Endometrial microvascular endothelial cells (primary cell): ENCODE measurements around the gene FAM168B. TPM values are rescaled to one million over a fixed set of nuclear protein-coding genes. Genes with fewer than 3 reads are reported as not detected.
"Not testable (repeated sequence)": the region's sequence is repeated elsewhere in the genome, so short reads cannot be mapped to it uniquely, and the experiment has no call there.

Experiments
- in situ Hi-C: cut with HindIII; loops from 2 replicates; pipeline ENCODE4 v1.10.0; 2017; ENCODE audit warnings: low sequenced_read_pairs, low pct_unique_long_range_greater_than_20kb; ENCODE audit errors: inconsistent ontology term
- total RNA-seq: library from RNA; depleted of rRNA; stranded (reverse); fragments of >200 nt; gene quantifications from one replicate; pipeline ENCODE4 v1.2.3, GENCODE V29; 2015; ENCODE audit errors: inconsistent ontology term

The FAM168B gene
- total RNA-seq = 97.1 TPM

DNA sequence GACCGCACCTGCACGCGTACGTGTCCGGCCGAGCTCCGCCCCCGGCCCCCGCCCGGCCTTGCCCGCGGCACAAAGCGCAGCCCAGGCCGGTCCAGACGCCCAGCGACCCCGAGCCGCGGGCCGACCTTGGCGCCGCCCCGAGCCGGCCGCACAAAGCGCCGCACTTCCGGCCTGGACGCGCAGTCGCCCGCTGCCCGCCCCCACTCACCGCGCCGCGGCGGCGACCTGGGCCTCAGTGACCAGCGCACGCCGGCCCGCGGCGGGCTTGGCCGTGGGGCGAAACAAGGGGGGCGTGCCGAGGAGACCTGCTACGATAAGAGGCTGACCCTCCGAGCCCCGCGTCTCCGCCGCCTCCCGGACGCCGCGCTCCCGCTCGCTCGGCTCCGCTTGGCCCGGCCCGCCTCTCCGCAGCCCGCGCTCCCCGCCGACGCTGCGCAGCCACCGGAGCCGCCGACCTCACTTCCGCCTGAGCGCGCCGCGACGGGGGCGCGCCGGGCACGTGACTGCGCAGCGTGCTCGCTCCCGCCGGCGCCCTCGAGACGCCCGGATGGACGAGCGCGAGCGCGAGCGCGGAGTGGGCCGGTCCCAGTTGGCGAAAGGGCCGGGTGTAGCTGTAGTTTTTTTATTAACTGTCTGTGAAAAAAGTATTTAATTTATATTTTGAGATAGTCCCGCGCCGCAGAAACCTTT lies at the start of gene FAM168B:
FAM168B (minus strand) TSS at position 455 of the 690 bp plus-strand sequence. CDS start 10,814 bp downstream, outside the sequence.
- in situ Hi-C loops = no loop called here

GRCh38 chr2:131142849-131143248 lies 49.6 kb upstream of the FAM168B start:
- in situ Hi-C loops = no loop called here

DNA sequence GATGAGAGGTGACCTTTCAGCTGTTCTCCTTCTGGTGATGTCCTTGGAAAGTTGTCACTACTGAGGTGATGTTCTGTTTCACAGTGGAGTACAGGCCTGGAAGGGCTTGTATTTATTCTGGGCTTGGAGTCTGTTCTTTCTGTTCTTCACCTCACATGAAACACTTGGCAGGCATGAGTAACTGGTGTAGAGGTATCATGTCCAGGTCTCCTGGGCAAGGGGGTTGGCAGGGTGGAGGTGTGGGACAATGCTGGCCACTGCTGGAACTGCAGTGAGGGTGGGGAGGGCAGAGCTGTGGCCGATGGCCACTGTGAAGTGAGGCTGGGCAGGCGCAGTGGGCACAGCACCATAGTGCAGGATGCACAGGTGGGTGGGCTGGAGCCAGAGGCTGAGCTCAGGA lies 47.3 kb upstream of the FAM168B start:
- in situ Hi-C loops = no loop called here

DNA sequence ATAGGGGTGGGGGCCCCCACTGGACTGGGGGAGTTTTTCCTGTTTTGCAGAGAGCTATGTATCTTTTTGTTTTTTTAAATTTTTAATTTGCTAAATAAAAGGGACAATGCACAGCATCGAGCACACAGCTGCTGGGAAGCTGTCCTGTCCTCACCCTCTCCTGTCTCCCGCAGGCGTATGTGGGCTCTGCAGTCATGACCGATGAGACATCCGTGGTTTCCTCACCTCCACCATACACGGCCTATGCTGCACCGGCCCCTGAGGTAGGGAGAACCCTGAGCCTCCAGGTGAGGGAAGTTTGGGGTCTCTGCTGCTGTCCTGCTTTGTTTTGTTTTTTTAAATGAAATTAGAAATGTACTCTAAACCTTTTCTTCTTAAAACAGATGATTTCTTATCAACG lies 39.5 kb upstream of the FAM168B start:
- in situ Hi-C loops = no loop called here

GRCh38 chr2:131130298-131130596 lies 37.0 kb upstream of the FAM168B start:
- in situ Hi-C loops = no loop called here

- in situ Hi-C loops = no loop called here
Observed at GRCh38 chr2:131127981-131128380, 34.7 kb upstream of the FAM168B start.

GRCh38 chr2:131127076-131127475 lies 33.8 kb upstream of the FAM168B start:
- in situ Hi-C loops = no loop called here

- in situ Hi-C loops = no loop called here
Observed at GRCh38 chr2:131126436-131126835, 33.2 kb upstream of the FAM168B start.

DNA sequence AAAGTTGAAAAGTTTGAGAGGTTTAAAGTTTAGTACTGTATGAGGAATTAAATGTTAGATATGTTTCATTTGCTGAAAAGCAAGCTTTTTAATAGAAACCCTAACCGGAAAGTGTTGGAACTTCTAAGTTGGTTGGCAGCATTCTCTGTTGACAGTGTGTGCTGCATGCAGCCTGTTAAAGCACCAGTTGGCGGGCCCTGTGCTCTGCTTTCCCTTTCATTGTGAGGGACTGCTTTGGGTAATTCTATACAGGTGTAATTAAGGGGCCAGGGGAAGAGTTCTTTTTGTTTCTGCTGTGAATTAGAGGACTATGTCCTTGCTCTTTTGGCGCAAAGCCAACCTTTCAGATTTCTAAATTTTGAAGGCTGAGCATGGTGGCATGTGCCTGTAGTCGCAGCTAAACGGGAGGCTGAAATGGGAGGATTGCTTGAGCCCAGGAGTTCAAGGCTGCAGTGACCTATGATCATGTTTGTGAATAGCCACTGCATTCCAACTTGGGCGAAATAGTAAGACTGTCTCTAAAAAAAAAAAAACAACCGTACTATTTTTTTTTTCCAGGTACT lies 32.0 kb upstream of the FAM168B start:
- in situ Hi-C loops = no loop called here

GRCh38 chr2:131123192-131123591 lies 29.9 kb upstream of the FAM168B start:
- in situ Hi-C loops = no loop called here

- in situ Hi-C loops = no loop called here
Observed at GRCh38 chr2:131122496-131122895, 29.2 kb upstream of the FAM168B start.

GRCh38 chr2:131121464-131121863 lies 28.2 kb upstream of the FAM168B start:
- in situ Hi-C loops = no loop called here

- in situ Hi-C loops = no loop called here
Observed at GRCh38 chr2:131120815-131121317, 27.6 kb upstream of the FAM168B start.

- in situ Hi-C loops = no loop called here
Observed at GRCh38 chr2:131115752-131116151, 22.5 kb upstream of the FAM168B start.

GRCh38 chr2:131114950-131115349 lies 21.7 kb upstream of the FAM168B start:
- in situ Hi-C loops = not testable (repeated sequence)

GRCh38 chr2:131113566-131114227 lies 20.4 kb upstream of the FAM168B start:
- in situ Hi-C loops = no loop called here

GRCh38 chr2:131112529-131112928 lies 19.3 kb upstream of the FAM168B start:
- in situ Hi-C loops = no loop called here

GRCh38 chr2:131105950-131106801 lies 12.9 kb upstream of the FAM168B start:
- in situ Hi-C loops = no loop called here

DNA sequence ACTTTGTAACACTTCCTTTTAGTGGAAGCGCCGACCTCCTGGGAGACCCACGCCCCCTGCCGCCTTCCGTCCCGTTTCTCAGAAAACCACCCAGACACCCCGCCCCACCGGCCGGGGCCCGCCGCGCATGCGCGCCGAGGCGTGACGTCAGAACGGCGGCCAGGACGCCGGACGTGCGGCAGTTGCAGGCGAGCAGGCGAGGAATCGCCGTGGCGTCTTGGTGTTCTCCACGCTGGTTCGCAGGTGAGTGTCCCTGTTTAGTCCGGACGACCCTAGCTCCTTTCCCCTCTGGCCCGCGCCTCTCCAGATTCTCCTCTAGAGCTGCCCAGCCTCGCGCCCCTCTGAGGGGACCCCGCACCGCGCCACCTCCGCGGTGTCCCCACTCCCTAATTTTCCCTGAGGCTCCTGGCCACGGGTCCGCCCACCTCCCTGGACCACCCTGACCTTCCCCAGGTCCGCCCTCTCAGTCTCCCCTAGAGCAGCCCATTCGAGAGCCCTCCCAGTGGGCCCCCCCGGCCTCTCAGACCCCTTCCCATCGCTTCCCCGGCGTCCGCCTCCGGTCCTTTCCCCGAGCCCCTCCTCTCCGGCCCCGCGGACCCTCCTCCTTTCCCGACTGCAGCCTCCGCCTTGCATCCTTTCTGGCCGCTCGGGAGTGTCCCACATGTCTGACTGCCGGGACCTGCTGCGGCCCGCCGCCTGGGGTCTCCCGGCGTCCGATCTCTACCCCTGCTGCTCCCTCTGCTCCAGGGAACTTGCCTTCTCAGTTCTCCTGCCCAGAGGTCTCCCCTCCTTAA lies 12.1 kb upstream of the FAM168B start, which contains the start of gene PLEKHB2:
PLEKHB2 (plus strand) TSS at position 181 of the 794 bp plus-strand sequence. CDS start 15,606 bp downstream, outside the sequence.
- in situ Hi-C loops = no loop called here
